ENCODE data around the gene LTBP3. TPM values are rescaled to one million over a fixed set of nuclear protein-coding genes. Genes with fewer than 3 reads are reported as not detected.
A peak's percentile ranks its signal among the peaks of the same experiment; 100 is the strongest.

Gene LTBP3
- total and polyA plus RNA-seq, 2 of the 13 experiments (the other 11 are each of a cell fraction or from before 2014, with no cell fraction given) = 12.2 to 68.1 TPM

GRCh38 chr11:65540290-65541092, 17.7 kb downstream of the LTBP3 start:
- POLR2A ChIA-PET = interaction anchor here (1.3 kb wide), 2 partner anchors 11 to 31 kb away, joined by 3 to 5 read pairs; no protein-coding TSS in a partner anchor
- no TSS peak for BruUV-seq (replicated peaks)
- in situ Hi-C loops (cut with HindIII; ENCODE audit: extremely low pct_ligation_motif_present, low pct_unique_long_range_greater_than_20kb) = loop anchor here (5.0 kb wide), 1 partner anchor 47 kb away; no protein-coding TSS in a partner anchor
- TF ChIP-seq NFAT5 (CRISPR knock-in tag; IDR thresholded peaks at IDR 0.05) = no peak
- TF ChIP-seq ZBTB44 (CRISPR knock-in tag; IDR thresholded peaks at IDR 0.05) = no peak
- TF ChIP-seq SOX6 (IDR thresholded peaks at IDR 0.05) = no peak
- 0 out of 2 replicates have a peak, but pooled peaks have one; percentile 12 for TF ChIP-seq SOX6 (CRISPR knock-in tag; IDR thresholded peaks at IDR 0.05)
- 0 out of 2 replicates have a peak, but pooled peaks have one; percentile 39 for TF ChIP-seq ZNF225 (CRISPR knock-in tag; IDR thresholded peaks at IDR 0.05)
- 0 out of 2 replicates have a peak, but pooled peaks have one; percentile 20 for TF ChIP-seq UBTF (CRISPR knock-in tag; IDR thresholded peaks at IDR 0.05)
- peak; percentile 93 for TF ChIP-seq RAD21 (CRISPR knock-in tag; IDR thresholded peaks at IDR 0.05)
- TF ChIP-seq ZNF317 (CRISPR knock-in tag; IDR thresholded peaks at IDR 0.05) = no peak
- TF ChIP-seq RCOR2 (CRISPR knock-in tag; IDR thresholded peaks at IDR 0.05) = no peak

More at GRCh38 chr11:65540290-65541092, 17.7 kb downstream of the LTBP3 start:
- 86% methylated on average over 41 of the region's 78 CpGs for WGBS (ENCODE audit: low lambda C conversion rate)
- no peak overlapping the region for H2AFZ ChIP-seq (ENCODE audit: low read length)
- no peaks in the 10 kb centered on the region for H3K27me3 ChIP-seq (ENCODE audit: control insufficient read depth in 1 of 2, insufficient read depth in 2 of 2, low read length in 2 of 2)
- H3K4me1 ChIP-seq (ENCODE audit: insufficient read depth, low read length) = peaks cover 6% of the 10 kb centered on the region
- no peaks in the 10 kb centered on the region for H3K9me3 ChIP-seq (ENCODE audit: low read length)
- ATAC-seq (peak; percentile 56), DNase-seq (ENCODE audit: low spot score) (no peak), FAIRE-seq (no peak)
- H3K27ac ChIP-seq (ENCODE audit: extremely low read length, insufficient read depth, low read length) = no peak overlapping the region
- no peak overlapping the region for H3K4me2 ChIP-seq (ENCODE audit: low read depth, low read length)
- intact Hi-C loops (cut with micrococcal nuclease; ENCODE audit: unreplicated experiment) = loop anchor here (2.0 kb wide), 2 partner anchors 20 to 30 kb away; partner anchors contain the start of gene ZNRD2
- H3K4me3 ChIP-seq (replicated peaks in 1 of 3; ENCODE audit: insufficient read depth in 1 of 3, low read depth in 2 of 3, low read length in 3 of 3) = no peak overlapping the region
- peaks cover 7 to 24% of the 10 kb centered on the region in 2 experiments; a peak in 4 of 5 replicates for H3K36me3 ChIP-seq (replicated peaks in 1 of 2; ENCODE audit: control insufficient read depth in 1 of 2, insufficient read depth in 2 of 2, low read length in 2 of 2)
- no peaks in the 10 kb centered on the region for H3K79me2 ChIP-seq (ENCODE audit: insufficient read depth, low read length)
- H4K20me1 ChIP-seq (ENCODE audit: insufficient read depth, low read length) = no peaks in the 10 kb centered on the region
- CTCF ChIA-PET (ENCODE audit: low intra/inter-chr PET ratio, low total read pairs) = interaction anchor here (1.0 to 1.9 kb wide), 4 partner anchors 11 to 53 kb away, joined by 5 to 12 read pairs (median 8); partner anchors contain the start of genes FAM89B and ZNRD2
- no peak overlapping the region for H3K9ac ChIP-seq (ENCODE audit: insufficient read depth, low read depth, low read length)
